Fibroblast of pulmonary artery (primary cell): ENCODE measurements around the gene PDE6A.

ENCODE experiments used
- DNase-seq: peaks from one replicate; pipeline ENCODE4 v3.0.0-alpha.2; 2010; ENCODE audit warnings: low read depth
- H3K4me3 ChIP-seq: replicated peaks from 2 replicates; pipeline ENCODE4 v1.5.1; 2011; ENCODE audit warnings: low read depth, mild to moderate bottlenecking, control low read depth, low read length, moderate library complexity
- TF ChIP-seq, protein P1 (sequence below): IDR thresholded peaks from 2 replicates; pipeline ENCODE4 v1.5.1; 2011; ENCODE audit warnings: mild to moderate bottlenecking, control low read depth, low read length, inconsistent platforms; ENCODE audit errors: missing control alignments

The PDE6A gene

DNA sequence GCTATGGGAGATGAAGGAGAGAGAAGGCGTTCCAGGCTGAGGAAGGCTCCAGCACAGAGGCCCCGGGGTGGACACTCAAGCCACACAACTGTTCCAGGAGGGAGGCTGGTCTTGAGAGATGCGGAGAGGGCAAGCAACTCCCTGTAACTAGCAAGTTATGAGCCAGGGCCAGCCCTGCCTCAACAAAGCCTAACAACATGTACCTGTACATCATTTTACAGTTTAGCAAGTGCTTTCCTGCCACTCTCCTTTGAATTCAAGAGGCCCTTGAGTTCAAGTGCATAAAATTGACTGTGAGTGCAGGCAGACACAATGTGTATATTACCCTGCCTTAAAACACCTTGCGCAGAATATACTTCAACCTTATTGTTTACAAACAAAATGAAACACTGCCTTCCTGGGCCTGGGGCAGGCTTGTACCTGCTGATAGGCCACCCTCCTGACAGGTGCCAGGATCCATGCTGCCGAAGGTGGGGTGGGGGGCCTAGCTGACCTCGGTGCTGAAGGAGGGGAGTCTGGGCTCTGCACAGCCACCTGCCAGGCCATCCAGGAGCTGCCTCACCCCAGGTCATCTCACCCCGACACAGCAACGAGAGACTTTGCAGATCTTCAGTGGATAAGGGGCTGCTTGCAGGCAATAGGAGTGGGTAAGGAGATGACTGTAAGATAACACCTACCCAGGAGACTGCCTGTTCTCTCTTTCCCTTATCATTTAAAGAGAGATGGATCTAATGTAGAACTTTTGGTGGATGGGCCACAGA lies 134.5 kb downstream of the PDE6A start:
- H3K4me3 ChIP-seq: no peak overlapping the region
- TF ChIP-seq, protein P1, sequence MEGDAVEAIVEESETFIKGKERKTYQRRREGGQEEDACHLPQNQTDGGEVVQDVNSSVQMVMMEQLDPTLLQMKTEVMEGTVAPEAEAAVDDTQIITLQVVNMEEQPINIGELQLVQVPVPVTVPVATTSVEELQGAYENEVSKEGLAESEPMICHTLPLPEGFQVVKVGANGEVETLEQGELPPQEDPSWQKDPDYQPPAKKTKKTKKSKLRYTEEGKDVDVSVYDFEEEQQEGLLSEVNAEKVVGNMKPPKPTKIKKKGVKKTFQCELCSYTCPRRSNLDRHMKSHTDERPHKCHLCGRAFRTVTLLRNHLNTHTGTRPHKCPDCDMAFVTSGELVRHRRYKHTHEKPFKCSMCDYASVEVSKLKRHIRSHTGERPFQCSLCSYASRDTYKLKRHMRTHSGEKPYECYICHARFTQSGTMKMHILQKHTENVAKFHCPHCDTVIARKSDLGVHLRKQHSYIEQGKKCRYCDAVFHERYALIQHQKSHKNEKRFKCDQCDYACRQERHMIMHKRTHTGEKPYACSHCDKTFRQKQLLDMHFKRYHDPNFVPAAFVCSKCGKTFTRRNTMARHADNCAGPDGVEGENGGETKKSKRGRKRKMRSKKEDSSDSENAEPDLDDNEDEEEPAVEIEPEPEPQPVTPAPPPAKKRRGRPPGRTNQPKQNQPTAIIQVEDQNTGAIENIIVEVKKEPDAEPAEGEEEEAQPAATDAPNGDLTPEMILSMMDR: no peak
- DNase-seq: no peak

DNA sequence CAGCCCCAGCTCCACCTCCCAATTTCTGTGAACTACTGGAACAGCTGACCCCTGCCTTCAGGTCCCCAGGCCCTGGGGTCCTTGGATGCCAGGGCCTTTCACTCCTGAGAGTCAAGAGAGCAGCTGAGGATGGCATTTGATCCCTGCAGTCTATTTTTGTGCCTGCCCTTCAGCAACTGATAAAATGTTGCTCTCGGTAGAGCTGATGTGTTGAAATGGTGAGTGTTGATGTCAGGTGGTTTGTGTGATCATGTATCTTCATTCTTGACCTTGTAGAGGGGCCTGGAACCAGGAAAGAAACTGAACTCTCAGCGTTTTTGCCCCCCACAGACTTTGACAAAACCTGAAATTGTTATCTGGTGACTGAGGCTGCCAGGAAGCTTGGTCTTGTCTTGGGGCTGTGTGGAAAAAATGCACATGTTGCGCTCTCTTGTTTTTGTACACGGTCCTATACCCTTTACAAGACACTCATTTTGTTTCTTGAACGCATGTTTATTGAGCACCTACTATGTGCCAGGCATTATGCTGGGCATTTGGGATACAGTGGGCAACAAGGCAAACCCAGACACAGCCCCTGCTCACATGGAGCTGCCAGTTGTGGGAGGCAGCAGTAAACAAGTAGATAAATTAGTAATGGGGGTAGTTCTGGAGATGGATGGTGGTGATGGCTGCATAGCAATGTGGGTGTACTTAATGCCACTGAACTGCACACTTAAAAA lies 136.2 kb downstream of the PDE6A start:
- TF ChIP-seq, protein P1: no peak
- DNase-seq: no peak
- no peak overlapping the region for H3K4me3 ChIP-seq
